ELF-1 (cell line): ENCODE results near the gene NSD2.

Source experiments
- DNase-seq: peaks from one replicate; pipeline ENCODE4 v3.0.0-alpha.2; 2016; ENCODE audit warnings: low read depth, low spot score

The NSD2 gene

GRCh38 chr4:1945124-1945895, 74.1 kb downstream of the NSD2 start:
- no peak for DNase-seq

DNA sequence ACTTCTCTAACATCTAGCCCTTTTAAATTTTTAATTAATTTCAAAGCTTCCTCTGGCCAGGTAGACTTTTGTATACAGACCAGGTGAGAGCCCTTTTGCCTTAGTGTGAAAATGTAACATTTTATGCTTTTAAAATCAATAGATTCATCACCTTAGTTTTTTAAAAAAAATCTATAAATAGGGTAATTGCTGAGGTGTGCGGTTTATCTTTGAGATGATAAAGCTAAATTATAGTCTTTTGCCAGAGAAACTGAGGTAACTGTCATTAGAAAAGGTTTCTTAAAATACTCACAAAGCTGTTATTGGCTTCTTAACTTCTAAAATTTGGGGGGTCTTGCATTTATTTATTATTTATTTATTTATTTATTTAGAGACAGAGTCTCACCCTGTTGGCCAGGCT, 74.7 kb downstream of the NSD2 start:
- no peak for DNase-seq

- DNase-seq = no peak
Observed at GRCh38 chr4:1948232-1948631, 77.0 kb downstream of the NSD2 start.

GRCh38 chr4:1948892-1949436, 77.8 kb downstream of the NSD2 start:
- no peak for DNase-seq

- no peak for DNase-seq
Observed at GRCh38 chr4:1950369-1950768, 79.2 kb downstream of the NSD2 start.

GRCh38 chr4:1952058-1952700, 81.0 kb downstream of the NSD2 start:
- no peak for DNase-seq

- DNase-seq = no peak
Observed at GRCh38 chr4:1952719-1953118, 81.5 kb downstream of the NSD2 start.

GRCh38 chr4:1953335-1953734, 82.1 kb downstream of the NSD2 start:
- DNase-seq = no peak

GRCh38 chr4:1956631-1957030, 85.4 kb downstream of the NSD2 start:
- no peak for DNase-seq

- DNase-seq = no peak
Observed at GRCh38 chr4:1958276-1959103, 87.3 kb downstream of the NSD2 start.

DNA sequence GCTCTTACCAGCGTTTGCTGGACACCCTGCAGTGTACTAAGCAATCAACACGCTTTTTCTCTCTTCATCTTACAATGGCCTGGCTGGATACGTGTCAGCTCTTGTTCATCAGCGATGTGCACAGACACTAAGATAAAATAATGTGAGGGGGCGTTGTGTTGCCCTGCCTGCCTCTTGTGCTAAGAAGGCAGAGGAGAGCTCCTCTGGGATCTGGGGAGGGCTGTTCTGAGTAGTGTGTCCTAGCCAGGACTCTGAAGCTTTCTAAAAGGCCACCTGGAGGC, 87.9 kb downstream of the NSD2 start:
- no peak for DNase-seq

DNA sequence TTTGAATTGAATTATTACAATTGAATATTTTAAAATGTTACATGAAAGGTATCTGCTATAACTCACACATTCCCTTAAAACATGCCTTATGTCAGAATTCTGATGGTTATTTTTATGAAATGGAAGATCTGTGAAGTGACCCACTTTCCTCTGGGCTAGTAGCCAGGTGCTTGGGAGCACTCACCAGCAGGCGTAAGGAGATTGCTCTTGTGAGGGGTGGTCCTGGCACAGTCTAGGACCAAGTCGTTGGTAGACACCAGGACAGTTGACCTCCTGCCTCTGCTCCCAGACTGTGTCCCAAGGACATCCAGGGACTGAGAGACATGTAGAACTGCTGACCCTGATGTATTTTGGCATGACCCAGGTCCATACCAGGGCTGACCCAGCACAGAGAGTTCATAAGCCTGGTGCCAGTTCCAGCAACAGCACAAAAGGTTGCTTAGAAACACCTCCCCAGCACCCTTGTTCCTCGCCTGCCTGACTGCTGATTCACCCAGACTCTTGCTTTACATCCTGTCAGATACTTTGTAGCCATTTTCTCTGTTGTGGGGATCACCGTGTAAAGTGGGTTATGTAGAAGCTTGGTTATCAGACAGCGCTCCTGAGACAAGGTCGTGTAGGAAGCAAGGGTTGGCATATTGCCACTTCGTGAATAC, 89.1 kb downstream of the NSD2 start:
- no peak for DNase-seq

DNA sequence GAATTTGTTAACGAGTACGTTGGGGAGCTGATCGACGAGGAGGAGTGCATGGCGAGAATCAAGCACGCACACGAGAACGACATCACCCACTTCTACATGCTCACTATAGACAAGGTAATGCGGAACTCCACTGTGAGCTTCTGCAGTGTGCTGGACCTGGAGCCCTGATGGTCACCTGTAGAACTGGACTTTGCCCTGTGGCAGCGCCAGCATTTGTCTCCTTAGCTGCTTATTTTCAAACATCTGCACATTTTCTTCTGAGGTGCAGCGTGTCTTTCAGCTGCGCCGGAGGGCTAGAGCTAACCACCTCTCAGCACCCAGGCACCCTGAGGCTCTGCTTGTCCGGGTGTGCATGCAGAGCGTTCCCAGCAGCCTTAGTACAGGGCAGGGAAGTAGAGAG, 89.8 kb downstream of the NSD2 start:
- DNase-seq = no peak

- DNase-seq = no peak
Observed at GRCh38 chr4:1961563-1961962, 90.4 kb downstream of the NSD2 start.

DNA sequence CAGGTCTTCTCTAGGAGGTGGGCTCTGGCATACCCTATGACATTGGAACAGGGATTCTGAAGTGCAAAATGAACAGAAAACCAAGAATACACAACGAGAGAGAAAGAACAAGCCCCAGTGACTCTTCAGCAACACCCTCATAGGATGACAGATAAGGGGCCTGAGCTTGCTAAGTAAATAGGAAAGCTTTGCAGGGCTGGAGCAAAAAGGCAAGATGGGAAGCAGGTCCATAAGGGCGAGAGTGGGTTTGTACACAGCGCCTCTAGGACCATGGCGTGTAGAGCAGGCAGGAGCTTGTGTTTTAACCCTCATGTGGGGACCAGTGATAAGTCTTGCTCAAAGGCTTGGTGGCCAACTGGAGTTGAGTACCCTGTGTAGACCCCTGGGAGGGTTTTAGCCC, 91.8 kb downstream of the NSD2 start:
- no peak for DNase-seq

- DNase-seq = no peak
Observed at GRCh38 chr4:1964443-1964842, 93.2 kb downstream of the NSD2 start.

- no peak for DNase-seq
Observed at GRCh38 chr4:1964971-1965370, 93.8 kb downstream of the NSD2 start.

DNA sequence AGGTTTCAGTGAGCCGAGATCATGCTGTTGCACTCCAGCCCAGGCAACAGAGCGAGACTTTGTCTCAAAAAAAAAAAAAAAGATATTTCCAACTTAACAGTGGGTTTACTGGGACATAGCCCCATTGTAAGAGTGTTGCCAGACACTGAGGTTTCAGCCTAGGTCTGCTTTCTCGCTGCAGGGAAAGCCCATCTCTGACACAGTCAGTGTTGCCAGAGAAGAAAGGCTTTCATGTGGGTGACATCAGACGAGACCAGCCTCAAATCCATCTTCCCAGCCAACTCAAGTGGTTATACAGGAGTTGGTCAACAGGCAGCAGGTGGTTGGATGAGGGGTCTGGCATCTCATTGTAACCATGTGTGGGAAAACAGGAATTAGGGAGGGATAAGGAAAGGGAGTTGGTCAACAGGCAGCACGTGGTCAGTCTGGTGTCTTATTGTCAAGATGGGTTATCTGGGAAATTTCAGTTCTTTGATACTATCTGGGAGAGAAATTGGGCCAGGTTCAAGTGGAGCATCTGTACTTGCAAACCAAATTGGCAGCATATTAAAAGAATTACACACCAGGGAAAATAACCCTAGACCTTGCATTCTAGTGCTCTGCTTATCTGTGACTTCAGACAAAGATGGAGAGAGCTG, 96.4 kb downstream of the NSD2 start:
- no peak for DNase-seq

GRCh38 chr4:1968686-1969295, 97.6 kb downstream of the NSD2 start:
- no peak for DNase-seq

DNA sequence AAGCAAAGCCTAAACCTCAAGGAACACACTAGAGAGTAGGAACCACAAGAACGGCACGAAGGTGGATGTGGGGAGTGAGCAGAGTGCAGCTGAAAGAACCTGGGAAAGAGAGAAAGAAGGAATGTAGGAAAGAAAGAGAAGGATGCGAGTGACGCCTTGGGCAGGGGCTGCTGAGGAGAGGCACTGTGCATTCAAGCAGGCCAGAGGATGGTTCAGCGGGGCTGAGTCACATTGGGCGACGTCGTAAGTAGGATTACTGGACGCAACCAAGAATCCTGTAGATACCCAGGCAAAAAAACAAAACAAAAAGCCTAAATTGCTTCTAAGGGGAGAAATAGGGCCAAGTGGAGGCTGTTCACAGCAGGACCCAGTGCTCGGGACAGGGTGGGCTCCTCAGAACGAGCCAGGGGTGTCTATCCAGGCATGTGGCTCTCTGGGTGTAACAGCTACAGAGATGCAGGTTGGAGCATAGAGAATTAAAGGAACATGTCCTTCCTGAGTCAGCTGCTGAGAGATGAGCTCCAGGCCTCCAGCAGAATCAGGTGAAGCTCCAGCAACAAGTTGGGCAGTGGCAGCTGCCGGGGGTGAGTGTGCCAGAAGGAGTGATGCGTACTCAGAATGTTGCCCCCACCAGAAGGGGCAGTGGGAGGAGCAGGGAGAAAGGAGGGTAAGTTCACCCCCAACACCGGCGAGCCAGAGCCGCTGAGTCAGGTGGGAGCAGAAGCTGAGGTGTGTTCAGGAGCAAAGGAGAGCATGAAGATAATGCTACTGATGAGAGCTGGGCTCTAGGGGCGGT, 98.9 kb downstream of the NSD2 start:
- no peak for DNase-seq
